GM12801 (cell line): ENCODE measurements around the gene EIF4G3.

Source experiments
- TF ChIP-seq, protein P1 (sequence below): IDR thresholded peaks from one replicate; pipeline ENCODE4 v1.5.1; 2011; ENCODE audit warnings: control low read depth; ENCODE audit not compliant: insufficient read length; ENCODE audit errors: extremely low read depth

The EIF4G3 gene

DNA sequence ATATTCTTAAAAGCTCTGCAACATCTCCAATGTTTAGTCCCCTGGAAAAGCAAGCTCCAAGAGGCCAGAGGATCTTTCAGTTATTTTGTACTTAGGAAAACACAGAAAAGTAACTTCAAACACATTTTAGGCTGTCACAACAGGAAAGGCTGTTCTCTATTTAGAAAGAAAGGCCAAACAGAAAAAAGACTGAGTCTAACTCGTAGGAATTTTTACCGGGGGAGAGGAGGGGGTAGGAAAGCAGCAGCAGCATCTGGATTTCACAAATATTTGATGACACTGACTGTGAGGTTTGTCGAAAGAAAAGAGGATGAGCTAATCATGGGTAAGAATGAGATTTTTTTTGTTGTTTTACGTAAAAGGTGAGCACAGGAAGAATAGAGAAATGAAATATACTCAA is 107.1 kb downstream of the EIF4G3 start:
- TF ChIP-seq, protein P1, sequence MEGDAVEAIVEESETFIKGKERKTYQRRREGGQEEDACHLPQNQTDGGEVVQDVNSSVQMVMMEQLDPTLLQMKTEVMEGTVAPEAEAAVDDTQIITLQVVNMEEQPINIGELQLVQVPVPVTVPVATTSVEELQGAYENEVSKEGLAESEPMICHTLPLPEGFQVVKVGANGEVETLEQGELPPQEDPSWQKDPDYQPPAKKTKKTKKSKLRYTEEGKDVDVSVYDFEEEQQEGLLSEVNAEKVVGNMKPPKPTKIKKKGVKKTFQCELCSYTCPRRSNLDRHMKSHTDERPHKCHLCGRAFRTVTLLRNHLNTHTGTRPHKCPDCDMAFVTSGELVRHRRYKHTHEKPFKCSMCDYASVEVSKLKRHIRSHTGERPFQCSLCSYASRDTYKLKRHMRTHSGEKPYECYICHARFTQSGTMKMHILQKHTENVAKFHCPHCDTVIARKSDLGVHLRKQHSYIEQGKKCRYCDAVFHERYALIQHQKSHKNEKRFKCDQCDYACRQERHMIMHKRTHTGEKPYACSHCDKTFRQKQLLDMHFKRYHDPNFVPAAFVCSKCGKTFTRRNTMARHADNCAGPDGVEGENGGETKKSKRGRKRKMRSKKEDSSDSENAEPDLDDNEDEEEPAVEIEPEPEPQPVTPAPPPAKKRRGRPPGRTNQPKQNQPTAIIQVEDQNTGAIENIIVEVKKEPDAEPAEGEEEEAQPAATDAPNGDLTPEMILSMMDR: no peak

DNA sequence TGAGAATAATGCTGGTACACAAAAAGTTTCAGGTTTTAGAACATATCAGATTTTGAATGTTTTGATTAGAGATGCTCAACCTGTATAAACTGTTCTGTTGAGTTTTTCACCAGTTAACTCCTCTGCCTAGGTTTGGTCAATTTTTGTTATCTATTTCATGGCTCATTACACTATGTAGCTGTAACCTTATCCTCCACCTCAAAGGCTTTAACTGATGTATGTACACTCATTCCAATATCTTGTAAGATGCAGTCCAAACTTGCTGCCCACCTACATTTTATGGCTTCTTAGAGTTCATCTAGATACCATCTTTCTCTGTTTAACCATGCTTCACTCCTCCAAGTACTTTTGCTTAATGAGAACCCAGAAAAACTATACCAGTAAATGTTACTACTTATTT is 107.8 kb downstream of the EIF4G3 start:
- TF ChIP-seq, protein P1: no peak

DNA sequence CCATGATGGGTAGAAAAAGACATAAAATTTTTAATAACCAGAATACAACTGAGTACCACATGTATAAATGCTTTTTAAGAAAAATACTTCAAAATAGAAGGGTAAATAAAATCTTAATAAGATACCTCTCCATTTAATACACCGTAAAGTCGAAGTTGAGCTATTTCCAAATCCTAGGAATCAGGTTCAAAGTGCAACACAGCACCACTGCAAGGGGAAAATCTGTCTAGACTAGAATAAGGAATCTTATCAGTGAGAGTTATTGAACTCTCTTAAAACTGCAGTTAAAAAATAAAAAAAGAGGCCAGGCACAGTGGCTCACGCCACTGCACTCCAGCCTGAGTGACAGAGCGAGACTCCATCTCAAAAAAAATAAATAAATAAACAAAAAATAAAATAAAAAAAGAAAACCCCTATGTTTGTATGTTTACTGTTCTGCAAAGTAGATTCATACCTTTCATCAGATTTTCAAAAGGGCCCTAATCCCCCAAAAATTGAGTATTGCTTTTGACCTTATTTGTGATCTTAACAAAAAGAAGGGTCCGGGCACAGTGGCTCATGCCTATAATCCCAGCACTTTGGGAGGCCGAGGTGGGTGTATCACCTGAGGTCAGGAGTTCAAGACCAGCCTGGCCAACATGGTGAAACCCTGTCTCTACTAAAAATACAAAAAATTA is 109.0 kb downstream of the EIF4G3 start:
- TF ChIP-seq, protein P1: no peak

DNA sequence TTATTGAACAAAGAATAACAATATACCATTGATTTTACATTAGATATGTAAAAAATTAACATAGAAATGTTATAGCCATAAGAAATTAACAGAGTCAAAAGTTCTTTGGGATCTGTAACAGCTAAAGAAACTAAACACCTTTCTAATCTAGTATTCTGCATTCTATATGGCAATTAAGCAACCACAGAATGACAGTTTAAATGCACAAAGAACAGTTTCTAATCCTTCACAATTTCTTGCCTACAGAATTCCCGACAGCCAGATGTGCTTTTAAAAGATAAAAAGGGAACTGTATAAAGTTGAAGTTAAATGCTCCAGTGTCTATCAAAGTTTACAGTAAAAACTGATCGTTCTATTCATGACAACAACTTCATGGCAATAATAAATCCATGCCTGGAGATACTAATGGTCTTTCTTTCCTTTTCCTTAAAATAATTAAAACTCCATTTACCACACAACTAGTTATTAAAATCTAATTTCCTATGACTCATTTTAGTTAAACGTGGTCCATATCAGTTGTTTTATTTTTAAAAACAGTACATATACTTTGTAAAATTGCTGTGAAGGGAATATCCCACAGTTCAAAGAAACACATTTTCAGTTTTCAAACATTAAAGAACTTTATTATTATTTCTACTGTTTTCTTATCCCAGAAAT is 110.2 kb downstream of the EIF4G3 start:
- TF ChIP-seq, protein P1: no peak

DNA sequence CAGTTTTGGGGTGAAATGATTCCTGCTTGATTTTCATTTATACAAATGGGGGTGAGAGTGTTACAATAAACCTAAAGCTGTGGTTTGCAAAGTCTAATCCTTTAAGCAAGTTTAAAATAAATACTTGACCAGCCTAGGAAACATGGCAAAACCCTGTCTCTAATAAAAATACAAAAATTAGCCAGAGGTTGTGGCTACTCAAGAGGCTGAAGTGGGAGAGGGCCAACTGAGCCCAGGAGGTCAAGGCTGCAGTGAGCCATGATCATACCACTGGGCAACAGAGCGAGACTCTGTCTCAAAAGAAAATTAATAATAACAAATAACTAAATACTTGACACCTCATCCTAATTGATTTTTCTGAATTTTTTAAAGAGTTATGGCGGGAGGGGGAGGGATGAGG is 110.8 kb downstream of the EIF4G3 start:
- TF ChIP-seq, protein P1: no peak

DNA sequence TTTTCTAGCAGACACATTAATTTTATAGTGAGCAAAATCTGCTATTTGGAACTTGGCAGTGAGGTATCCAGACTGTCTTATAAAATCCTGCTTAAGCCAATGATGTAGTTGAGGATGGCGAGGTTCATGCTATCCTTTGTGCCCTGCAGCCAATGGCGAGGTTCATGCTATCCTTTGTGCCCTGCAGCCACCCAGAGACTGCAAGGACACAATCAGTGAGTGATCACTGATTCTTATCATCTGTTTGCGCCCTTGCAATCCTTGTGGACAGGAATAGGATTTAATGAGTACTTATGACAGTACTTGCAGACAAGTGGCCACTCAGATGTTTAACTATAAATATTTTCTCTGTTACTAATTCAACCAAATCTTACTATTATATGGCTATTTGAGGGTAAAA is 112.6 kb downstream of the EIF4G3 start:
- TF ChIP-seq, protein P1: no peak

DNA sequence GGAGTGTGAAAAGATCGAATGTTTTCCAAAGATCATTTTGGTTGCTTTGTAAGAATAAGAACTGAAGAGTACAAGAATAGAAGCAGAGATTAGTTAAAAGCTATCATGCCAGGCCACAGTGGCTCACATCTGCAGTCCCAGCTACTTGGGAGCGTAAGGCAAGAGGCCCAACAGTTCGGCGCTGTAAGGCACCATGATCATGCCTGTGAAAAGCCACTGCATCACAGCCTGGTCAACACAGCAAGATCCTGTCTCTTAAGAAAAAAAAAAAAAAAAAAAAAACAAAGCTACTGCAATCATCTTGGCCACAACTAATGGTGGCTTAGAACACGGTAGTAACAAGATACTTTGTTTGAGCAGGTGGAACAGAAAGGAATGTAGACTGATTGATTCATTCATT is 116.2 kb downstream of the EIF4G3 start:
- TF ChIP-seq, protein P1: no peak
